ENCODE measurements around the gene CD151.

The CD151 gene

DNA sequence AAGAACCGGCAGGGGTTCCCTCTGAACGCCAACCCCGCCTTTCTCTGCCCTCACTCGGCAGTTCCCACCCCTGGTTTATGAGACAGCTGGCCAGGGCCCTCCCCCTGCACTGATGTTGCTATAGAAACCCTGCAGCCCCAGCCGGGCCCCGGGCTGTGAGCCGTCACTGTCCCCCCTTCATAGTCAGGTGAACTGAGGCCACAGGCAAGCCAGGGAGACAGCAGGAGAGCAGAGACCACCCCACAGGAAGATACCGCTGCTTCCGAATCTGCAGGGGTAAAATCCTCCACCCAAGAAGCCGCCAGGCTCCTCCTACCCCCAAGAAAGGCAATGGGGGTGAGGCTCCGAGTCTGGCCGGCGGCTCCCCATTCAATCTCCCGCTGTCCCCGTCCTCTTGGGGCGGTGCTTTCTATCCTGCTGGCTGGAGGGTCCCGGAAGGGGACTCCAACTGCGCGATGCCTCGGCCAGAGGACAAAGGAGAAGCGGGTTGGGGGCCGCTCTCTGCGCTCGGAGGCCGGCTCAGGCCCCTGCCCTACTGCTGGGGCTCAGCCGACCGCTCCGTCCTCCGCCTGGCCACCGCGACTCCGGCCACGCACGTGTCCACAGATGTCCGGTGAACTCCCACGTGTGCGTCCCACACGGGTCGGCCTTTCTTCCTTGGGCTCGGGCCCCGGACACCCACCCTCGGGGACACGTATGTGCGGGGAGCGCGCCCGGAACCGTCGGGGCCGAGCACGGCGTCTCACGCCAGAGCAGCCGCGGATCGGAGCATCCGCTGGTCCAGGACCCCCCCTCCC, 35.3 kb upstream of the CD151 start:
- peak; percentile 43 to 65 for DNase-seq (ENCODE audit: low read depth in 2 of 2)

DNA sequence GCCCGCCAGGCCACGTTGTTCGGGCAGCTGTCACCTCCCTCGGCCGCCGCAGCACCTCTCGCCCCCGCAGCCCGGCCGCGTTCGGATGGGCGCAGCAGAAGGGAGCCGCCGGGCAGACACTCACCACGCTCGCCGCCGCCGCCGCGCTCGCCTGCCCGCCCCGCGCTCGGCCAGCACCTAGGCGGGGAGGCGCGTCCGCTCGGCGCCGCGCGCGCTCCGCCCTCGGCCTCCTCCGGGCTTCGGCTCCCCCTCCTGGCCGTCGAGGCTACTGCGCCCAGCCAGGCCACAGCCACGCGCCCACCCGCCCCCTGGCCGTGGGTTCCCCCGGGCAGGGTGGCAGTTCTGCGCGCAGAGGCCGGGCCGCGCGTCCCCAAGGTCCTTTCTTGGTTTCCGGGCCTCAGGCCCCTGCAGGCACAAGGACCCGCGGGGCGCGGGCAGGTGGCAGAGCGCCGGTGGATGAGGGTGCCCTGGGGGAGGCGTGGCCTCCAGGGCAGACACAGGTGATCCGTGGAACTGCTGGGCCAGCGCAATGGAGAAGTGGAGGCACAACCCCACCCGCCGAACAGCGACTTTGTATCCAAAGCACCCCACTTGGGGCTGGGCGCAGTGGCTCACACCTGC, 34.5 kb upstream of the CD151 start, which contains the start of gene SLC25A22:
Gene SLC25A22, minus strand, starts transcription at position 189 of the 621 bp plus-strand sequence. CDS start 3,275 bp downstream, outside the sequence.
- DNase-seq (ENCODE audit: low read depth in 2 of 2), result peak; percentile 54 to 65

DNA sequence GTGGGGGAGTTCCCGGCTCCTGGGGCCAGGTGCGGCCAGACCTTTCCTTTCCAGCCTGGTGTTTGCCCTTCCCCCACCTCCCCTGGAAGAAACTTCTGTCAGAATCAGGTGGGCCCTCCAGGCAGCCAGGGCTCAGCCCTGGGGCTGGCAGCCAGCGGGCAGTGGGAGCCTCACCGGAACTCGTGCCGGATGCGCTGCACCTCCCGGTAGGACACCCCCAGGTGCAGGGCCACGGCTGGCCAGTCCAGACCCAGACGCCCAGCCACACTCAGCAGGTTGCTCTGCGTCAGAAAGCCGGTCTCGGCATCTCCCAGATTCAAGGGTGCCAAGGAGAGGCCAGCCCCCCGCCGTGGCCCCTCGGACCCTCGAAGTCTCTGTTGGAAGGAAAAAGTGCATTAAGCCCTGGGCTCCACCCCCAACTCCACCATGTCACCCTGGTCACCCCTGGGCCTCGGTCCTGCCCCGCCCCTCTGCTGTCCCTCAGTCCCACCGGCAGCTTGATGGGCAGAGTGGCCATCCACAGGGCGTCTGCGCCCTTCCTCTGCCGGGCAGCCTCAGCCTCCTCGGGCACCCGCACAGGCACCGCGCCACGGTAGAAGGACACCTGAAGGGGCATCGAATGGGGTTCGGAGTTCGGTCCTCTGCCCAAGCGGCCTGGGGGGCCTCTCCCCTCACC, 33.0 kb upstream of the CD151 start:
- DNase-seq (ENCODE audit: low read depth in 2 of 2), result no peak

GRCh38 chr11:800473-800872, 32.3 kb upstream of the CD151 start:
- DNase-seq (ENCODE audit: low read depth in 2 of 2), result no peak

DNA sequence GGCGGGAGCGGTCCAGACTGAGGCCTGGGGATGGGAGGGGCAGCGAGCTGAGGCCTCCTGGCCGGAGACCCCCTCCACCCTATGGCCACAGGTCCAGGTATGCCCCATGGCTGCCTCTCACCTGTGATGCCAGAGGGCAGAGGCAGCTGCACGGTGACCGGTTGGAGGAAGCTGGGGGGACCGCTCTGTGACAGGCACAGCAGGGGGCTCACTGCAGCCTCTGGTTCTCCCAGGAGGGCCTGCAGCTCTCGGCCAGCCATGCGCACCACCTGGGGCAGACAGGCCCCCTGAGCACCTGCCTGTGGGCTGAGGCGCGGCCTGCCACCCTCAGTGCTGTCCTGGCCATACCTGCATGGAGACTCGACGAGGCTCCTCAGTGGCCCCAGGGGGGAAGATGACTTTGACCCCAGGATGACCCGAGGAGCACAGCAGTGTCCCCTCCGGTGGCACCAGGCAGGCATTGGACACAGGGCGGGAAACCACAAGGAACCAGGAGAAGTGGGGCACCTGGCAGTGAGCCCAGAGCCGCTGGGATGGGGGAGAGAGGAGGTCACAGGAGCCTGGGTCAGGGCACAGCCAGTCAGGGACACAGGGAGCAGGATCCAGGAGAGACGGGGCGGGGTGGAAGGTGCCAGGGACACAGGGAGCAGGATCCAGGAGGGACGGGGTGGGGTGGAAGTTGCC, 31.5 kb upstream of the CD151 start:
- no peak for DNase-seq (ENCODE audit: low read depth in 2 of 2)

GRCh38 chr11:802018-802617, 30.6 kb upstream of the CD151 start:
- DNase-seq (ENCODE audit: low read depth in 2 of 2), result no peak

- no peak for DNase-seq (ENCODE audit: low read depth in 2 of 2)
Measured at GRCh38 chr11:802693-803466, 29.9 kb upstream of the CD151 start.

DNA sequence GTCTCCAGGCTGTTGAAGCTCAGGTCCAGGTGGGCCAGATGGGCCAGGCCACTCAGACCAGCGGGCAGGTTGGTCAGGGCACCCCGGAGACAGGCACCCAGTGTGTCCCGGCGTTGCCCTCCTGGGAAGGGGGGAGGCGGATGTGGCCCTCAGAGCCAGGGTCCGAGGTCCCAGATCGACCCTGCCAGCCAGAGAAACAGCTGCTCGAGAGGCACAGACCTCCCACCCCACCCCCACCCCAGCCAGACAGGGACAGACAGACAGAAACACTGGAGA, 29.3 kb upstream of the CD151 start:
- DNase-seq (ENCODE audit: low read depth in 2 of 2), result no peak

DNA sequence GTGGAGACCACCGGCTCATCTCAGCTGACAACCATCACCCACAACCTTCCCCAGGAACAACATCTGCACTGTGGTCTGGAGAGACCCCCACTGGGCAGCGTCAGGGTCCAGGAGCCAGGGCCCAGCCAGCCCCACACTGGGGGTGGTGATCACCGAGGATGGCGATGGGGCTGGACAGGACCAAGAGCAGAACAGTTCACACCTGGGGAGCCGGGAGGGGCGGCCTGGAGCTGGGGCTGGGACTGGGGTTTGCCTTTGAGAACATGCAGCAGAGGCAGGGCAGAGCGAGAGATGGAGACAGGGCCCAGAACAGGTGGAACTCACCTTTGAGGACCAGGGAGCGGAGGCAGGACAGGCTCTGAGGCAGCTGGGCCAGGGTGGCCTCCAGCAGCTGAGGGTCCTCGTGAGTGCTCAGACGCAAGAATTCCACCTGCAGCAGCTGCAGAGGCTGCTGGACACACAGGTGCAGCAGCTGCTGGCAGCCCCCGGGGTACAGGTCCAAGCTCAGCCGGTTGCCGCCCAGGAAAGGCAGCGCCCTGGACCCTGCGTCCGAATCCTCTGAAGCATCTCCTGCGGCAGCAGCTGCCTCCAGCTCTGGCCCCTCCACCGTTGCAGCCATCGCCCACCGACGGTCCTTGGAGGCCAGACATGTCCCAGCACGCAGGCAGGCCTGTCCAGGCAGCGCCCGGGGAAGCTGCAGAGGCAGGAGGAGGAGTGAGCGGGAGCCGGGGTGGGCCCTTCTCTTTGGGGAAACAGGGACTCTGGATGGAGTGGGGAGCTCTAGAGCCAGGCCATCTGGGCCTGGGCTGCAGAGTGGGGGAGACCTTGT, 28.8 kb upstream of the CD151 start:
- no peak for DNase-seq (ENCODE audit: low read depth in 2 of 2)

DNA sequence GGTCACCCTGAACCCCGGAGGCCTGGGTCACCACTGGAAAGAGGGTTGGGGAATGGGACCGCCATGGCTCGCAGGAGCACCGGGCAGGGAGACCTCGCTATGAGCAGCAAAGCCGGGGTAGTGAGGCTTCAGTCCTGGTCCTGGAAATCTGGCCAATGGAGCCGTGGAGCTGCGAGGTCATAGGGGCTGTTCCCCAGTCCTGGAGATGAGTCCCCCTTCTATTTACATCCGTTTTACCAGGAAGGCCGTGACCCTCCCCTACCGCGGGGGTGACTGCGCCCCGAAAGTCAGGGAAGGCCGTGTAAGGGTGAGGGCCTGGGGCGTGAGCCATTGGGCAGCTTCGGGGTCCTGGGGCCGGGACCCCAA, 28.2 kb upstream of the CD151 start:
- DNase-seq (ENCODE audit: low read depth in 2 of 2), result no peak

GRCh38 chr11:808427-809286, 24.1 kb upstream of the CD151 start:
- no peak for DNase-seq (ENCODE audit: low read depth in 2 of 2)

DNA sequence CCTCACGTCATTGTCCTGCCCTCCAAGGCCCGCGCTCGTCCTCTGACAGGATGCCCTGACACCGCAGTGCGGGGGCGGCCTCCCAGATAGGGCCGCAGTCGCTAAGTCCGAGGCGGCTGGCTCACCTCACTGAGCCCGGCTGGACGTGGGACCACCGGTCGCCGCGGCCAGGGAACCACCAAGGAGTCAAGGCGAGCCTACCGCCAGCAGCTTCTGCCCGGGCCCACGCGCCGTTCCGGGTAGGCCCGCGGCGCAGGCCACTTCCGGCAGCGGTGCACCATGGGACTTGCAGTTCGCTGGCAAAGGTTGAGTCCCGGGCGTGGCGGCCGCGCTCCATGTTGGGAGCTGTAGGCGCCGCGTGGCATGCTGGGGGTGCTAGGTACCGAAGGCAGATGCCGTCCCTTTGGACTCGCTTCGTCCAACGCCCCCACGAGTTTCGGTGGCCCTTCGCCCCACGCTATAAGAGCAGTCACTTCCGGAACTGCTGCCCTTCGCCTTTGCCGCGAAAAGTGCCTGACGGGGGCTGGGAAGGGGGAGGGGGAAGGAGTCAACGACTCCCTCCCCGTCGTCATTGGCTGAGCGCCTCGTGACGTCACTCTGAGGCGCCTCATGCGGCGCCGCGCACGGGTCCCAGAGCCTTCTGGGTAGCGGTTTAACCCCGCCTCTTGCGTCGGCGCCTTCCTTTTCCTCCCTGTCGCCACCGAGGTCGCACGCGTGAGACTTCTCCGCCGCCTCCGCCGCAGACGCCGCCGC, 23.3 kb upstream of the CD151 start, which contains the start of gene RPLP2:
Gene RPLP2, plus strand, starts transcription at position 681 of the 753 bp plus-strand sequence. CDS start 268 bp downstream, outside the sequence.
- peak; percentile 94 to 96 for DNase-seq (ENCODE audit: low read depth in 2 of 2)

DNA sequence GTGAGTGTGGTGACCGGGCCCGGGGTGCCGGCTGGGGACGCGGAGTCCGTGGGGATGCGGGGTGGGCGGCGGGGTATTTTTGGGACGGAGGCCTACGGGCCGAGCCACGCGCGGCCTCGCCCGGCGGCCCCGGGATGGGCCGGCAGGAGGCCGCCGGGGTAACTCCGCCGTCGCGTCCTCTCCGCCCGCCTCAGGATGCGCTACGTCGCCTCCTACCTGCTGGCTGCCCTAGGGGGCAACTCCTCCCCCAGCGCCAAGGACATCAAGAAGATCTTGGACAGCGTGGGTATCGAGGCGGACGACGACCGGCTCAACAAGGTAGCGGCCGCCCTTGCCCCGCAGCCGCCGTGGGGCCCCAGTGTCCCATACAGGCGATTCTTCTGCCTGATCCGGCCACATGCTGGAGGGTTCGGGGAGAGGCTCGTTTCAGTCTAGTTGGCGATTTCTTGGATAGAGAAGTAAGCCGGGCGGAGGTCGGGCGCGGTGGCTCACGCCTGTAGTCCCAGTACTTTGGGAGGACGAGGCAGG, 22.6 kb upstream of the CD151 start:
- DNase-seq (ENCODE audit: low read depth in 2 of 2), result no peak

GRCh38 chr11:811446-812245, 21.1 kb upstream of the CD151 start:
- DNase-seq (ENCODE audit: low read depth in 2 of 2), result no peak

- no peak for DNase-seq (ENCODE audit: low read depth in 2 of 2)
Measured at GRCh38 chr11:812390-812789, 20.4 kb upstream of the CD151 start.

- no peak for DNase-seq (ENCODE audit: low read depth in 2 of 2)
Measured at GRCh38 chr11:813072-813455, 19.7 kb upstream of the CD151 start.

GRCh38 chr11:813456-814096, 19.2 kb upstream of the CD151 start:
- no peak for DNase-seq (ENCODE audit: low read depth in 2 of 2)

All from activated CD8-positive, alpha-beta memory T cell treated with anti-CD3 and anti-CD28 coated beads for 4 hours (primary cell).